Measurements from ENCODE around the gene MSI2.

The MSI2 gene

GRCh38 chr17:57323391-57323790, 67.1 kb downstream of the MSI2 start:
- TF ChIP-seq ZBTB7A (IDR thresholded peaks at IDR 0.05; ENCODE audit: low read depth): no peak
- TF ChIP-seq CEBPB (IDR thresholded peaks at IDR 0.05): no peak
- TF ChIP-seq CREB1 (IDR thresholded peaks at IDR 0.05; ENCODE audit: low read depth): no peak
- TF ChIP-seq EP300 (IDR thresholded peaks at IDR 0.05; ENCODE audit: borderline replicate concordance): no peak
- TF ChIP-seq TEAD4 (IDR thresholded peaks at IDR 0.05): no peak
- no peak for TF ChIP-seq EGR1 (IDR thresholded peaks at IDR 0.05)
- TF ChIP-seq USF1 (IDR thresholded peaks at IDR 0.05): no peak
- TF ChIP-seq MAX (IDR thresholded peaks at IDR 0.05): no peak
- no peak for TF ChIP-seq TAF1 (IDR thresholded peaks at IDR 0.05; ENCODE audit: low read depth)
- TF ChIP-seq RAD21 (IDR thresholded peaks at IDR 0.05; ENCODE audit: low read depth): no peak
- TF ChIP-seq YY1 (IDR thresholded peaks at IDR 0.05; ENCODE audit: low read depth): no peak
- TF ChIP-seq FOXM1 (IDR thresholded peaks at IDR 0.05; ENCODE audit: borderline replicate concordance, low read depth): no peak
- TF ChIP-seq TCF12 (IDR thresholded peaks at IDR 0.05; ENCODE audit: low read depth): no peak
- no peak for TF ChIP-seq NFIC (IDR thresholded peaks at IDR 0.05)
- no peak for TF ChIP-seq REST (IDR thresholded peaks at IDR 0.05; ENCODE audit: low read depth)

GRCh38 chr17:57324060-57324459, 67.7 kb downstream of the MSI2 start:
- TF ChIP-seq EGR1 (IDR thresholded peaks at IDR 0.05): no peak
- TF ChIP-seq EP300 (IDR thresholded peaks at IDR 0.05; ENCODE audit: borderline replicate concordance): no peak
- TF ChIP-seq TCF12 (IDR thresholded peaks at IDR 0.05; ENCODE audit: low read depth): no peak
- no peak for TF ChIP-seq ZBTB7A (IDR thresholded peaks at IDR 0.05; ENCODE audit: low read depth)
- TF ChIP-seq REST (IDR thresholded peaks at IDR 0.05; ENCODE audit: low read depth): no peak
- TF ChIP-seq FOXM1 (IDR thresholded peaks at IDR 0.05; ENCODE audit: borderline replicate concordance, low read depth): no peak
- no peak for TF ChIP-seq NFIC (IDR thresholded peaks at IDR 0.05)
- TF ChIP-seq USF1 (IDR thresholded peaks at IDR 0.05): no peak

GRCh38 chr17:57324631-57325030, 68.3 kb downstream of the MSI2 start:
- TF ChIP-seq YY1 (IDR thresholded peaks at IDR 0.05; ENCODE audit: low read depth): no peak

- TF ChIP-seq YY1 (IDR thresholded peaks at IDR 0.05; ENCODE audit: low read depth): no peak
- TF ChIP-seq TEAD4 (IDR thresholded peaks at IDR 0.05): no peak
- TF ChIP-seq MAX (IDR thresholded peaks at IDR 0.05): no peak
- no peak for TF ChIP-seq TCF12 (IDR thresholded peaks at IDR 0.05; ENCODE audit: low read depth)
- no peak for TF ChIP-seq ZBTB7A (IDR thresholded peaks at IDR 0.05; ENCODE audit: low read depth)
- TF ChIP-seq REST (IDR thresholded peaks at IDR 0.05; ENCODE audit: low read depth): no peak
- no peak for TF ChIP-seq FOXM1 (IDR thresholded peaks at IDR 0.05; ENCODE audit: borderline replicate concordance, low read depth)
- no peak for TF ChIP-seq RAD21 (IDR thresholded peaks at IDR 0.05; ENCODE audit: low read depth)
Observed at GRCh38 chr17:57326336-57326735, 70.0 kb downstream of the MSI2 start.

GRCh38 chr17:57326764-57327163, 70.4 kb downstream of the MSI2 start:
- TF ChIP-seq EGR1 (IDR thresholded peaks at IDR 0.05): no peak
- TF ChIP-seq TCF12 (IDR thresholded peaks at IDR 0.05; ENCODE audit: low read depth): no peak
- no peak for TF ChIP-seq FOXM1 (IDR thresholded peaks at IDR 0.05; ENCODE audit: borderline replicate concordance, low read depth)
- TF ChIP-seq MAX (IDR thresholded peaks at IDR 0.05): no peak
- no peak for TF ChIP-seq TEAD4 (IDR thresholded peaks at IDR 0.05)
- TF ChIP-seq EP300 (IDR thresholded peaks at IDR 0.05; ENCODE audit: borderline replicate concordance): no peak
- TF ChIP-seq YY1 (IDR thresholded peaks at IDR 0.05; ENCODE audit: low read depth): no peak
- no peak for TF ChIP-seq ZBTB7A (IDR thresholded peaks at IDR 0.05; ENCODE audit: low read depth)
- no peak for TF ChIP-seq USF1 (IDR thresholded peaks at IDR 0.05)
- no peak for TF ChIP-seq REST (IDR thresholded peaks at IDR 0.05; ENCODE audit: low read depth)
- no peak for TF ChIP-seq CREB1 (IDR thresholded peaks at IDR 0.05; ENCODE audit: low read depth)
- TF ChIP-seq CEBPB (IDR thresholded peaks at IDR 0.05): no peak
- TF ChIP-seq RAD21 (IDR thresholded peaks at IDR 0.05; ENCODE audit: low read depth): no peak
- TF ChIP-seq NFIC (IDR thresholded peaks at IDR 0.05): no peak

All from Ishikawa (cell line).